CD8-positive, alpha-beta memory T cell (primary cell): ENCODE results near the gene EPHA2. TPM values are rescaled to one million over a fixed set of nuclear protein-coding genes. Genes with fewer than 3 reads are reported as not detected.

Experiments
- CTCF ChIA-PET: fragments of 350-600 bp; sonication (Branson Sonifier 250); formaldehyde crosslinking; loops from one replicate; lab custom pipeline; 2021; ENCODE audit warnings: antibody characterized with exemption; lab: Charles Lee
- POLR2A ChIA-PET: fragments of 350-600 bp; sonication (Branson Sonifier 250); formaldehyde crosslinking; loops from one replicate; lab custom pipeline; 2021; ENCODE audit warnings: antibody characterized with exemption; lab: Charles Lee
- DNase-seq, 5 donors: peaks; one replicate each; pipeline versions ENCODE4 v3.0.0 to v3.0.0-alpha.2; 2020 to 2022; ENCODE audit warnings: mixed read lengths in 1 of 5
- H3K27ac ChIP-seq: one replicate; pipeline ENCODE4 v1.7.0; 2013; ENCODE audit warnings: low read depth, mild to moderate bottlenecking, low read length, moderate library complexity
- H3K27me3 ChIP-seq: 2 replicates; pipeline ENCODE4 v1.7.0; 2013; ENCODE audit warnings: low read length, mild to moderate bottlenecking; ENCODE audit not compliant: insufficient read depth, poor library complexity, severe bottlenecking
- H3K36me3 ChIP-seq: 2 replicates; pipeline ENCODE4 v1.7.0; 2013; ENCODE audit warnings: mild to moderate bottlenecking, low read length, moderate library complexity; ENCODE audit not compliant: insufficient read depth
- H3K4me1 ChIP-seq: 2 replicates; pipeline ENCODE4 v1.7.0; 2013; ENCODE audit warnings: mild to moderate bottlenecking, low read length, moderate library complexity; ENCODE audit not compliant: insufficient read depth
- H3K4me3 ChIP-seq: 2 replicates; pipeline ENCODE4 v1.7.0; 2013; ENCODE audit warnings: mild to moderate bottlenecking, low read length
- H3K9me3 ChIP-seq: 2 replicates; pipeline ENCODE4 v1.7.0; 2013; ENCODE audit warnings: mild to moderate bottlenecking, low read length
- H3K27ac Mint-ChIP-seq, 8 donors: one replicate each; pipeline ENCODE4 v1.8.0; 2020 to 2021; ENCODE audit warnings: mixed read lengths in 8 of 8, mild to moderate bottlenecking in 6 of 8, inconsistent platforms in 3 of 8, moderate library complexity in 3 of 8
- H3K27me3 Mint-ChIP-seq, 2 donors: one replicate each; pipeline ENCODE4 v1.8.0; 2020 to 2021; ENCODE audit warnings: mixed read lengths in 2 of 2, mild to moderate bottlenecking in 1 of 2, moderate library complexity in 1 of 2
- H3K36me3 Mint-ChIP-seq, 3 donors: one replicate each; pipeline ENCODE4 v1.8.0; 2020 to 2021; ENCODE audit warnings: mixed read lengths in 3 of 3, inconsistent platforms in 1 of 3, mild to moderate bottlenecking in 1 of 3
- H3K4me1 Mint-ChIP-seq, 3 donors: one replicate each; pipeline ENCODE4 v1.8.0; 2020 to 2021; ENCODE audit warnings: mixed read lengths in 3 of 3, inconsistent platforms in 1 of 3, mild to moderate bottlenecking in 1 of 3
- H3K4me3 Mint-ChIP-seq, 7 donors: one replicate each; pipeline ENCODE4 v1.8.0; 2020 to 2021; ENCODE audit warnings: mixed read lengths in 7 of 7, mild to moderate bottlenecking in 6 of 7, moderate library complexity in 4 of 7, inconsistent platforms in 2 of 7
- H3K9me3 Mint-ChIP-seq, 5 donors: one replicate each; pipeline ENCODE4 v1.8.0; 2020 to 2022; ENCODE audit warnings: mixed read lengths in 5 of 5, mild to moderate bottlenecking in 3 of 5, moderate library complexity in 2 of 5, inconsistent platforms in 1 of 5
- polyA plus RNA-seq: library from polyadenylated mRNA; unstranded; fragments of 300-500 nt; fragmentation: Illumina TruSeq; gene quantifications from one replicate; pipeline ENCODE4 v1.2.3, GENCODE V29; 2021
- total RNA-seq, 2 experiments: library from RNA; stranded (reverse); gene quantifications; one replicate each; pipeline ENCODE4 v1.2.3, GENCODE V29; 2021

Gene EPHA2
- total and polyA plus RNA-seq, 3 experiments from 2014 or later = not detected

DNA sequence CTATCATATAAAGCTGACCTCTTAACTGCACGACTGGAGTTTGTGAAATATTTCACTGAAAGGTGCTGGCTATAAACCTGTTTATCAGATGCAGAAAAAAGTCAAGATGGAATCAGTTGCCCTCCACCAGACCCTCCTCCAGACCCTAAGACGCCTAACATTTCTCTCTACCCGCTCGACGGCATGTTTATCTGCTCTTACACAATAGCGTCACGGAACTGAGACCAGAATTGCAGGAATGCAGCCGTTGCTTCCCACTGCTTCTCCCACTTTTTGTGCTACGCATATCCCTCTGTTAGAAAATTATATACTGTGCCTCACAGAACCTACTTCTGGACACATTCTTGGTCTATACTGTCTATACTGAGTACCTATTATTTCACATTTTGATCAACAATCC, 54.2 kb downstream of the EPHA2 start:
- no peaks in the 10 kb centered on the region for H3K4me1 ChIP-seq

DNA sequence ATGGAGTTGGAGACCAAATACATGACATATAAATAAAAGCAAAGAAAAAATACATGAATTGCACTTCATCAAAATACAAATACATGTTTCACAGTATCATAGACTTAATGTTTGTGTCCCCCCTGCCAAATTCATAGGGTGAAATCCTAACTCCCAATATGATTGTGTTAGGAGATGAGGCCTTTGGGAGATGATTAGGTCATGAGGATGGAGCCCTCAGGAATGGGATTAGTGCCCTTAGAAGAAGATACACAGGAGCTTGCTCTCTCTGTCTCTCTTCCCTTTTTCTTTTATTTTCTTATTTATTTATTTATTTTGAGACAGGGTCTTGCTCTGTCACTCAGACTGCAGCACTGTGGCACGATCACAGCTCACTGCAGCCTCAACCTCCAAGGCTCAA, 56.5 kb downstream of the EPHA2 start:
- ChIA-PET CTCF (no interaction called here), POLR2A (no interaction called here)
- Mint-ChIP-seq H3K27ac (no peak overlapping the region), H3K4me3 (no peak overlapping the region), H3K4me1 (no peaks in the 10 kb centered on the region), H3K9me3 (peaks cover 3 to 10% (median 6%) of the 10 kb centered on the region in 5 donors), H3K36me3 (no peaks in the 10 kb centered on the region), H3K27me3 (peaks cover 10 to 36% of the 10 kb centered on the region in 2 donors)
- Histone ChIP-seq H3K4me1 (no peaks in the 10 kb centered on the region), H3K27ac (no peak overlapping the region), H3K4me3 (no peak overlapping the region), H3K27me3 (no peaks in the 10 kb centered on the region), H3K9me3 (no peaks in the 10 kb centered on the region), H3K36me3 (no peaks in the 10 kb centered on the region)
- DNase-seq = no peak

More for the DNA sequence above, 54.2 kb downstream of the EPHA2 start:
- no peak overlapping the region for H3K27ac Mint-ChIP-seq
- no peaks in the 10 kb centered on the region for H3K36me3 Mint-ChIP-seq
- peaks cover 5 to 10% (median 7%) of the 10 kb centered on the region in 5 donors for H3K9me3 Mint-ChIP-seq
- ChIA-PET POLR2A (no interaction called here), CTCF (no interaction called here)
- H3K36me3 ChIP-seq = no peaks in the 10 kb centered on the region
- no peaks in the 10 kb centered on the region for H3K27me3 ChIP-seq
- no peaks in the 10 kb centered on the region for H3K4me1 Mint-ChIP-seq
- H3K4me3 Mint-ChIP-seq = no peak overlapping the region
- DNase-seq = no peak
- no peak overlapping the region for H3K27ac ChIP-seq
- no peak overlapping the region for H3K4me3 ChIP-seq
- H3K27me3 Mint-ChIP-seq = peaks cover 7 to 41% of the 10 kb centered on the region in 2 donors
- H3K9me3 ChIP-seq = no peaks in the 10 kb centered on the region

DNA sequence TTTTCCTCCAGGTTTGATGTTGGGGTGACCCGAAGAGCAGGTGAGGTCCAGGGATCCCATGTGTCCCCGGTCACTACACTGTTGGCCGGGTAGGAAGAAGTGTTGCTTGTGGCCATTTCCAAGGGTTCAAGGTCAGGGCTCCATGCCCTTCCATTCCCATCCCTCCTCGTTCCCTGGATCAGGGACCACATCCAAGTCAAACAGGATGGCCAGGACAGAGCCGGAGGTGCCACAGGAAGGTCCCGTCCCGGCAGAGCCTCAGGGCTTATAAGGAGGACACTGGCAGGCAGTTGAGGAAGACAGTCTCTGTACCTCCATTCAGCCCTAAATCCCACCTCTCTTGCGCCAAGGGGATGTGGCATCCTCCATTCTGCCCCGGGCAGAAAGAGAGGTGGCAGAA, 60.4 kb downstream of the EPHA2 start:
- H3K9me3 ChIP-seq = no peaks in the 10 kb centered on the region
- H3K36me3 Mint-ChIP-seq = no peaks in the 10 kb centered on the region
- CTCF ChIA-PET = no interaction called here

DNA sequence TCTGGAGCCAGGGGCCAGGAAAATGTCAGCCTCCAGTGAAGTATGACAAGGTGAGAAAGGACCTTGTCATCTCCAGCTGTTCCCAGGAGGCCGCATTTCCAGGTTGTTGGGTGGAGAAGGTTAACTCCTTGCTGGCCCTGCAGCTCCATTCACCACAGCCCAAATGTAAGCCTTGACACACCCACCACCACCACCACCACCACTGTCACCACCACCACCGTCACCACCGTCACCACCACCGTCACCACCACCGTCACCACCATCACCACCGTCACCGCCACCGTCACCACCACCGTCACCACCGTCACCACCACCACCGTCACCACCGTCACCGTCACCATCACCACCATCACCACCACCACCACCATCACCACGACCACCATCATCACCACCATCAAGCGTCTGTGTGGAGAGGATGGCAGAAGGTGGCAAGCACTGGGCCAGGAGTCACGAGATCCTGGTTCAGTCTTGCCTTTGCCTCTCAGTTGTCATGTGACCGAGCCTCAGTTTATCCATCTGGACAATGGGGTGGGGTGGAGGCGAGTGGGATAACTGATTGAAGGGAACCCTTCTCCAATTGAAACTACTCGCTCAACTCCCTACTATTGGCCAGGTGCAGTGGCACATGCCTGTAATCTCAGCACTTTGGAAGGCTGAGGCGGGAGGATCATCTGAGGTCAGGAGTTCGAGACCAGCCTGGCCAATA, 61.3 kb downstream of the EPHA2 start:
- Mint-ChIP-seq H3K27ac (peak overlapping the region in 2 of 8 donors; percentile 29 to 96), H3K27me3 (peaks cover 10 to 17% of the 10 kb centered on the region in 2 donors), H3K9me3 (no peaks in the 10 kb centered on the region), H3K4me3 (no peak overlapping the region), H3K36me3 (no peaks in the 10 kb centered on the region), H3K4me1 (no peaks in the 10 kb centered on the region)
- POLR2A ChIA-PET = no interaction called here
- Histone ChIP-seq H3K27ac (no peak overlapping the region), H3K9me3 (no peaks in the 10 kb centered on the region), H3K27me3 (no peaks in the 10 kb centered on the region), H3K36me3 (no peaks in the 10 kb centered on the region), H3K4me3 (no peak overlapping the region), H3K4me1 (no peaks in the 10 kb centered on the region)
- CTCF ChIA-PET = interaction anchor here (1.3 to 2.0 kb wide), 2 partner anchors 12 to 16 kb away, joined by 5 to 7 read pairs; no protein-coding TSS in a partner anchor
- DNase-seq = no peak

More for the DNA sequence above, 60.4 kb downstream of the EPHA2 start:
- Histone ChIP-seq H3K4me1 (no peaks in the 10 kb centered on the region), H3K27ac (no peak overlapping the region), H3K36me3 (no peaks in the 10 kb centered on the region), H3K27me3 (no peaks in the 10 kb centered on the region), H3K4me3 (no peak overlapping the region)
- Mint-ChIP-seq H3K27ac (no peak overlapping the region), H3K27me3 (peaks cover 11 to 21% of the 10 kb centered on the region in 2 donors), H3K9me3 (no peaks in the 10 kb centered on the region), H3K4me1 (no peaks in the 10 kb centered on the region), H3K4me3 (no peak overlapping the region)
- DNase-seq = no peak
- POLR2A ChIA-PET = no interaction called here

DNA sequence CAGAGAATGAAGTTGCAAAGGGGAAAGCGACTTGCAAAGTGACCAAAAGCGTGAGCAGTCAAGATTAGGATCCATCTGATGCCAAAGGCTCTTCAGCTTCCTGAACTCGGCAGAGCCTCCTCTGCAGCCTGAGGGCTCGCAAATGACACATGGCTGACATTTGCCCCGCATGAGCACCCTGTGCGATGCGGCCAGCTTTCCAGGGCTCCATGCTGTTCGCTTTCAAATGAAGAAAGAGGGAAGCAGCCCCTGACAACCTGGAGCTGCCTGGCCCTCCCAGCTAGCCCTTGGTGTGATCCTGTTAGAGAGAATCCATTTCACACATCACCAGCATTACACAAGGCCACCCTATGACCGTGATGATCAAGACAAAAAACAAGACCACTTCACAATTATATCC, 62.3 kb downstream of the EPHA2 start:
- H3K27me3 Mint-ChIP-seq = peaks cover 10 to 13% of the 10 kb centered on the region in 2 donors
- no peaks in the 10 kb centered on the region for H3K9me3 ChIP-seq
- no peaks in the 10 kb centered on the region for H3K36me3 Mint-ChIP-seq
- H3K9me3 Mint-ChIP-seq = no peaks in the 10 kb centered on the region
- no peak overlapping the region for H3K4me3 ChIP-seq
- H3K27ac Mint-ChIP-seq = no peak overlapping the region
- CTCF ChIA-PET = interaction anchor here (1.3 to 2.0 kb wide), 2 partner anchors 11 to 15 kb away, joined by 5 to 7 read pairs; no protein-coding TSS in a partner anchor
- H3K4me3 Mint-ChIP-seq = no peak overlapping the region
- no peak for DNase-seq
- no peaks in the 10 kb centered on the region for H3K4me1 ChIP-seq
- no peaks in the 10 kb centered on the region for H3K4me1 Mint-ChIP-seq
- H3K27me3 ChIP-seq = no peaks in the 10 kb centered on the region
- no peak overlapping the region for H3K27ac ChIP-seq
- H3K36me3 ChIP-seq = no peaks in the 10 kb centered on the region
- POLR2A ChIA-PET = no interaction called here

DNA sequence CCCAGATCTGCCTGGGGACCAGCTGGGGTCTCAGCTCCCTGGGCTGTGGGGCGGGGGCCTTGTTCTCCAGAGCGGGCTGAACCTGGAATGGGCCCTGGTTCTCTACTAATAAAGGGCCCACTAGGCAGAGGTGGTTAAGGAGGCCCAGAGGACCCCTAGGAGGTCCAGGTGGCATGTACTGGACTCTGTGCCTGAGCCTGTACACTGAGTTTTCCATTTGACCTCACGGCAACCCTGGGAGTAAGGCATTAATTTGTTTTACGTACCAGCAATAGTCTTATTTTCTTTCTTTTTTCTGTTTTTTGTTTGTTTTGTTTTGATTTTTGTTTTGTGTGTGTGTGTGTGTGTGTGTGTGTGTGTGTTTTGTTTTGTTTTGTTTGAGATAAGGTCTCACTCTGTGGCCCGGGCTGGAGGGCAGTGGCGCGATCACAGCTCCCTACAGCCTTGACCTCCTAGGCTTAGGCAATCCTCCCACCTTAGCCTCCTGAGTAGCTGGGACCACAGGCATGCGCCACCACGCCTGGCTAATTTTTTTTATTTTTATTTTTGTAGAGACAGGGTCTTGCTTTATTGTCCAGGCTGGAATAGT, 62.9 kb downstream of the EPHA2 start:
- Histone ChIP-seq H3K4me1 (no peaks in the 10 kb centered on the region), H3K9me3 (no peaks in the 10 kb centered on the region), H3K27me3 (no peaks in the 10 kb centered on the region), H3K36me3 (no peaks in the 10 kb centered on the region), H3K27ac (no peak overlapping the region), H3K4me3 (no peak overlapping the region)
- H3K4me1 Mint-ChIP-seq = no peaks in the 10 kb centered on the region
- H3K4me3 Mint-ChIP-seq = no peak overlapping the region
- H3K27ac Mint-ChIP-seq = no peak overlapping the region
- H3K27me3 Mint-ChIP-seq = peaks cover 10 to 13% of the 10 kb centered on the region in 2 donors
- no peaks in the 10 kb centered on the region for H3K36me3 Mint-ChIP-seq
- ChIA-PET POLR2A (no interaction called here), CTCF (interaction anchor here (1.3 to 2.0 kb wide), 2 partner anchors 11 to 14 kb away, joined by 5 to 7 read pairs; no protein-coding TSS in a partner anchor)
- DNase-seq = no peak
- H3K9me3 Mint-ChIP-seq = no peaks in the 10 kb centered on the region

DNA sequence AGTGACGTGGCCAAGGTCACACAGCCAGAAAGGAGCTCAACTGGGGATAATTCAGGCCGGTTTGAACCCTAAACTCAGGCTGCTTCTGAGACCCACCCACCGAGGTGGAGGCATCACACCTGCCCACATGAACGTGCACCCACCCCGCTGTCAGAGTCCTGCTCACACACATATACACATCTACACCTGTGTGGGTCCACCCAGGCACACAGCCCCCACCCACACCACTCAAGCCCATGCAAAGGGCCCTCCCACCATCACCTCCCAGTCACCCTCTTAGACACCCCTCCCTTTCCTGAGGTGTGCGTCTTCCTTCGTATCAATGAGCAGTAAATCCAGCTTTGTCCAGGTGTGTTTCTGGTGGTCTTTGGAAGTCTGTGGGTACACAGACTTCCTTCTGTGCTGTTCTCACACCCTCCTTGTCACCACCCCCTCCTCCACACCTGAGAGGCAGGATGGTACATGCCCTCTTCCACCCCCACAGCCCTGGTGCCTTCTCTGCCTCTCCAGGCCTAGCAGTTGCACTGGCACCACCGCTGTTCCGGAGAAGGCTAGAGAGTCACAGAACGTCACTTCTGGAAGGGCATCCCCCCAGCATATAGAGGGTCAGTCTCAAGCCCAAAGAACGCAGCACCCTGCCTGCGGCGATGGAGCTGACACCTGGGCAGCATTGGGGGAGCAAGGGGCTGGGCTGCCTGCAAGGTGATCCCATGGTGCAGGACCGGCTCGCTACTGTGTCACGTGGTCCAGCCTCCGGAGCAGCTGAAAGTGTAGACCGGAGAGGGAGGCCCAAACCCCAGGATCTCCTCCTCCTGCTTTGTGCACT, 63.6 kb downstream of the EPHA2 start:
- Mint-ChIP-seq H3K36me3 (no peaks in the 10 kb centered on the region), H3K27ac (no peak overlapping the region), H3K9me3 (no peaks in the 10 kb centered on the region), H3K27me3 (peaks cover 10 to 13% of the 10 kb centered on the region in 2 donors), H3K4me3 (no peak overlapping the region), H3K4me1 (no peaks in the 10 kb centered on the region)
- Histone ChIP-seq H3K36me3 (no peaks in the 10 kb centered on the region), H3K27me3 (no peaks in the 10 kb centered on the region), H3K4me1 (no peaks in the 10 kb centered on the region), H3K27ac (no peak overlapping the region), H3K4me3 (no peak overlapping the region), H3K9me3 (no peaks in the 10 kb centered on the region)
- POLR2A ChIA-PET = no interaction called here
- CTCF ChIA-PET = interaction anchor here (2.0 kb wide), 1 partner anchor 13 kb away, joined by 7 read pairs; no protein-coding TSS in a partner anchor
- DNase-seq = no peak

DNA sequence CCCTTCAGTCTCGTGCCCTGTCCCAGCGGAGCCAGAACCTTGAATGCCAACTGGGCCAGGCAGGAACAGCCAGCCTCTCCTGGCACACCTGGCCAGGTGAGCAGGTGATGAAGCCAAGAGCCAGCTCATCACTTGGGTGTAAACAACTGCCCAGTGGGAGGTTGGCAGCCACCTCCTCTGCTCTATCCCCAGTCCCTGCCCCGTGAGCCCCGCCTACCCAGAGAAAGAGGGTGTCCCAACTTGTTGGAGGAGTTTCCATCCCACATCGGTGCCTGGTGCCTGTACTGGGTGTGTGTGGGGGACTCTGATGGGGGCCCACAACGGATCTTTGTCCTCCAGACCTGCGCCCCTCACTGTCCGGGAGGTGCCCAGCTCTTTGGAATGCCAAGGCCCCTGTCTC, 64.6 kb downstream of the EPHA2 start:
- H3K27me3 ChIP-seq = no peaks in the 10 kb centered on the region
- no peaks in the 10 kb centered on the region for H3K36me3 ChIP-seq
- H3K36me3 Mint-ChIP-seq = no peaks in the 10 kb centered on the region
- H3K9me3 ChIP-seq = no peaks in the 10 kb centered on the region
- peaks cover 7 to 10% of the 10 kb centered on the region in 2 donors for H3K27me3 Mint-ChIP-seq
- no peak overlapping the region for H3K27ac Mint-ChIP-seq
- ChIA-PET CTCF (no interaction called here), POLR2A (no interaction called here)
- H3K4me1 Mint-ChIP-seq = no peaks in the 10 kb centered on the region
- H3K4me3 ChIP-seq = no peak overlapping the region
- H3K27ac ChIP-seq = no peak overlapping the region
- no peak overlapping the region for H3K4me3 Mint-ChIP-seq
- H3K9me3 Mint-ChIP-seq = no peaks in the 10 kb centered on the region
- no peaks in the 10 kb centered on the region for H3K4me1 ChIP-seq
- no peak for DNase-seq
